ENCODE measurements around the gene RAPGEF2.

DNA sequence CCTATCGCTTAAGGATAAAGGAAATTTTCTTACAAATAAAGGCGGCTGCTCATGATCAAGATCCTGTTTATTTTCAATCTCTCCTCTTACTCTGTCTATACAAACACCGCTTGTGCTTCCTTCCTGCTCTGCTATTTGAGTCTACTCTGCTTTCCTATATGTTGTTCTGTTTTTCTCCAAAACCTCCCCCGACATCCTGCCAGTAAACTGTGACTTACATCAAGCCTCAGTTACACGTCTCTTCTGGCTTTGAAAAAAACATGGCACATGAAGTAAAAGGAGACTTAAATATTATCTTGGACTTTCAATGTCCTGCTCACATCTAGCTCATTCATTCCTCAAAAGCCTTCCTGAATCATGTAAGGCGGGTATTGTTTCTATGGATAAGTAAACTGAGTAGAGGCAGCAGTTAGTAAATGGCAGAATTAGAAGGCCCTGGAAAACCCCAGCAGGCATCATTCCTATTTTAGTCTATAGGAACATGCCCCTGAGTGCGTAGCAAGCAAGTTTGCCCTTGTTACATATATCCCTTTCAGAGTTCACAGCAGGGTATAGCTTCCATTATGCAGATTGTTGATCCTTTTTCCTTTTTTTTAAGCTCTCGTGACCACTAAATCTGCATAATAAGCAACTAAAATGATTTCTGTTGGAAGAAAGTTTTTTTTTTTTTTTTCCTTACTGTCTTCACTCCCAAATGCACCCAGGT lies 280.1 kb downstream of the RAPGEF2 start:
- TF ChIP-seq TSHZ2 (CRISPR knock-in tag; IDR thresholded peaks at IDR 0.05) (no peak), OSR1 (CRISPR knock-in tag; IDR thresholded peaks at IDR 0.05) (no peak), CREB5 (CRISPR knock-in tag; IDR thresholded peaks at IDR 0.05; ENCODE audit: low read depth) (no peak), ZC3H10 (CRISPR knock-in tag; IDR thresholded peaks at IDR 0.05) (no peak), ARNTL (CRISPR knock-in tag; IDR thresholded peaks at IDR 0.05; ENCODE audit: borderline replicate concordance, low read depth) (no peak), TCF4 (CRISPR knock-in tag; IDR thresholded peaks at IDR 0.05; ENCODE audit: borderline replicate concordance) (no peak), RARB (CRISPR knock-in tag; IDR thresholded peaks at IDR 0.05) (no peak), ESRRG (CRISPR knock-in tag; IDR thresholded peaks at IDR 0.05) (no peak), ZFP3 (CRISPR knock-in tag; IDR thresholded peaks at IDR 0.05) (no peak), GLIS3 (CRISPR knock-in tag; IDR thresholded peaks at IDR 0.05) (no peak), CSDC2 (CRISPR knock-in tag; IDR thresholded peaks at IDR 0.05) (no peak), TOX (CRISPR knock-in tag; IDR thresholded peaks at IDR 0.05; ENCODE audit: borderline replicate concordance) (no peak)
- TF ChIP-seq, protein P1, sequence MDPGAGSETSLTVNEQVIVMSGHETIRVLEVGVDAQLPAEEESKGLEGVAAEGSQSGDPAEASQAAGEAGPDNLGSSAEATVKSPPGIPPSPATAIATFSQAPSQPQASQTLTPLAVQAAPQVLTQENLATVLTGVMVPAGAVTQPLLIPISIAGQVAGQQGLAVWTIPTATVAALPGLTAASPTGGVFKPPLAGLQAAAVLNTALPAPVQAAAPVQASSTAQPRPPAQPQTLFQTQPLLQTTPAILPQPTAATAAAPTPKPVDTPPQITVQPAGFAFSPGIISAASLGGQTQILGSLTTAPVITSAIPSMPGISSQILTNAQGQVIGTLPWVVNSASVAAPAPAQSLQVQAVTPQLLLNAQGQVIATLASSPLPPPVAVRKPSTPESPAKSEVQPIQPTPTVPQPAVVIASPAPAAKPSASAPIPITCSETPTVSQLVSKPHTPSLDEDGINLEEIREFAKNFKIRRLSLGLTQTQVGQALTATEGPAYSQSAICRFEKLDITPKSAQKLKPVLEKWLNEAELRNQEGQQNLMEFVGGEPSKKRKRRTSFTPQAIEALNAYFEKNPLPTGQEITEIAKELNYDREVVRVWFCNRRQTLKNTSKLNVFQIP (CRISPR knock-in tag; IDR thresholded peaks at IDR 0.05; ENCODE audit: borderline replicate concordance, low read depth), result no peak
- TF ChIP-seq, protein P2, sequence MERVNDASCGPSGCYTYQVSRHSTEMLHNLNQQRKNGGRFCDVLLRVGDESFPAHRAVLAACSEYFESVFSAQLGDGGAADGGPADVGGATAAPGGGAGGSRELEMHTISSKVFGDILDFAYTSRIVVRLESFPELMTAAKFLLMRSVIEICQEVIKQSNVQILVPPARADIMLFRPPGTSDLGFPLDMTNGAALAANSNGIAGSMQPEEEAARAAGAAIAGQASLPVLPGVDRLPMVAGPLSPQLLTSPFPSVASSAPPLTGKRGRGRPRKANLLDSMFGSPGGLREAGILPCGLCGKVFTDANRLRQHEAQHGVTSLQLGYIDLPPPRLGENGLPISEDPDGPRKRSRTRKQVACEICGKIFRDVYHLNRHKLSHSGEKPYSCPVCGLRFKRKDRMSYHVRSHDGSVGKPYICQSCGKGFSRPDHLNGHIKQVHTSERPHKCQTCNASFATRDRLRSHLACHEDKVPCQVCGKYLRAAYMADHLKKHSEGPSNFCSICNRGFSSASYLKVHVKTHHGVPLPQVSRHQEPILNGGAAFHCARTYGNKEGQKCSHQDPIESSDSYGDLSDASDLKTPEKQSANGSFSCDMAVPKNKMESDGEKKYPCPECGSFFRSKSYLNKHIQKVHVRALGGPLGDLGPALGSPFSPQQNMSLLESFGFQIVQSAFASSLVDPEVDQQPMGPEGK (CRISPR knock-in tag; IDR thresholded peaks at IDR 0.05; ENCODE audit: borderline replicate concordance), result no peak
